Measurements from ENCODE around the gene TMOD4. TPM values are rescaled to one million over a fixed set of nuclear protein-coding genes. Genes with fewer than 3 reads are reported as not detected.

The TMOD4 gene
- total and polyA plus RNA-seq, 2 of the 13 experiments (the other 11 are each of a cell fraction or from before 2014, with no cell fraction given), result 0.66 TPM; not detected in 1

GRCh38 chr1:151159373-151159772 is 16.4 kb downstream of the TMOD4 start (continued):
- TF ChIP-seq ARID5B (CRISPR knock-in tag; IDR thresholded peaks at IDR 0.05), result no peak
- TF ChIP-seq, protein P1, sequence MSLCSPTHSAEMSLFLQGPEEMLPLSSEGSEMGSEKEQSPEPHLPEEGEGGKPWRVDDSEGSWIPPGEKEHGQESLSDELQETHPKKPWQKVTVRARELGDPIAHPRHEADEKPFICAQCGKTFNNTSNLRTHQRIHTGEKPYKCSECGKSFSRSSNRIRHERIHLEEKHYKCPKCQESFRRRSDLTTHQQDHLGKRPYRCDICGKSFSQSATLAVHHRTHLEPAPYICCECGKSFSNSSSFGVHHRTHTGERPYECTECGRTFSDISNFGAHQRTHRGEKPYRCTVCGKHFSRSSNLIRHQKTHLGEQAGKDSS (CRISPR knock-in tag; IDR thresholded peaks at IDR 0.05; ENCODE audit: borderline replicate concordance, low read depth), result no peak

GRCh38 chr1:151158751-151159251 is 17.0 kb downstream of the TMOD4 start:
- 96% methylated on average over 7 of the region's 22 CpGs for WGBS (ENCODE audit: low lambda C conversion rate)
- ATAC-seq, result no peak
- BruUV-seq (replicated peaks), result no TSS peak

More at GRCh38 chr1:151158751-151159251, 17.0 kb downstream of the TMOD4 start:
- in situ Hi-C loops (cut with HindIII; ENCODE audit: extremely low pct_ligation_motif_present, low pct_unique_long_range_greater_than_20kb), result loop anchor here (5.0 kb wide), 1 partner anchor 62 kb away; no protein-coding TSS in a partner anchor
- no peak for TF ChIP-seq MAFG (CRISPR knock-in tag; IDR thresholded peaks at IDR 0.05)
- POLR2A ChIA-PET, result no interaction called here
- no peaks in the 10 kb centered on the region for H3K9me3 ChIP-seq (ENCODE audit: low read length)
- no peak for DNase-seq (ENCODE audit: low spot score)
- no peaks in the 10 kb centered on the region for H3K79me2 ChIP-seq (ENCODE audit: insufficient read depth, low read length)
- H3K4me2 ChIP-seq (ENCODE audit: low read depth, low read length), result no peak overlapping the region
- H3K4me3 ChIP-seq (replicated peaks in 1 of 3; ENCODE audit: insufficient read depth in 1 of 3, low read depth in 2 of 3, low read length in 3 of 3), result no peak overlapping the region
- no peak for FAIRE-seq
- H3K27ac ChIP-seq (ENCODE audit: extremely low read length, insufficient read depth, low read length), result no peak overlapping the region
- no peak overlapping the region for H2AFZ ChIP-seq (ENCODE audit: low read length)
- no peaks in the 10 kb centered on the region for H3K27me3 ChIP-seq (ENCODE audit: control insufficient read depth in 1 of 2, insufficient read depth in 2 of 2, low read length in 2 of 2)
- CTCF ChIA-PET (ENCODE audit: low intra/inter-chr PET ratio, low total read pairs), result no interaction called here
- H3K36me3 ChIP-seq (replicated peaks in 1 of 2; ENCODE audit: control insufficient read depth in 1 of 2, insufficient read depth in 2 of 2, low read length in 2 of 2), result peaks cover 12 to 18% of the 10 kb centered on the region in 2 experiments
- H4K20me1 ChIP-seq (ENCODE audit: insufficient read depth, low read length), result no peaks in the 10 kb centered on the region
- peaks cover 1% of the 10 kb centered on the region; the same call in 1 of the 2 replicates for H3K4me1 ChIP-seq (ENCODE audit: insufficient read depth, low read length)
- intact Hi-C loops (cut with micrococcal nuclease; ENCODE audit: unreplicated experiment), result no loop called here
- no peak overlapping the region for H3K9ac ChIP-seq (ENCODE audit: insufficient read depth, low read depth, low read length)

Data from HepG2 (cell line).